Esophagus squamous epithelium (tissue), 4 donors: ENCODE results near the gene EPN2.

Source experiments
- POLR2A ChIP-seq, 4 donors: fragments of 450-650 bp; IDR thresholded peaks; one replicate each; pipeline ENCODE4 v1.6.1; 2017; ENCODE audit warnings: antibody characterized with exemption in 4 of 4, mild to moderate bottlenecking in 4 of 4, moderate library complexity in 3 of 4
- TF ChIP-seq, protein P1 (sequence below), 6 experiments: fragments of 450-650 bp in 4 of 6; fragments of 200-600 bp in 2 of 6; sonication (generic) in 2 of 6; IDR thresholded peaks; one replicate each; pipeline ENCODE4 v1.5.1; 2016 to 2019; ENCODE audit warnings: antibody characterized with exemption in 6 of 6, mild to moderate bottlenecking in 4 of 6, moderate library complexity in 4 of 6

DNA sequence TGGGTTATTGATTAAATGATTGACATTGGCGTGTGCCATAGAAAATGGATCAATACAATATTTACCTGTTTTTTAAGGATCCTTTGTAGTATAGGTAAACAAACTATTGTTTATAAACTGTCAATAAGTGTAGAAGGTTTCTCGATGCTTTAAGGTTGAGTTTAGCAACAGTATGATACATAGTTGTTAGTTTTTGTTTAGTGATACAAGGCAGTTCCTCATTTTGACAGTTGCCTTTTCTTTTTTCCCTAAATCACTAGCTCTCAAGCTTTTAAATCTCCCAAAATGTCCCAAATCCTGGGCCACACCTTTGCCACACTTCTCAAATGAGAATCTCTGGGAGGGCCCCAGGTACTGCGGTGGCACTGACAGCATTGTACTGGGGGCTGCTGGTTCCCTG lies 57.3 kb downstream of the EPN2 start:
- TF ChIP-seq, protein P1, sequence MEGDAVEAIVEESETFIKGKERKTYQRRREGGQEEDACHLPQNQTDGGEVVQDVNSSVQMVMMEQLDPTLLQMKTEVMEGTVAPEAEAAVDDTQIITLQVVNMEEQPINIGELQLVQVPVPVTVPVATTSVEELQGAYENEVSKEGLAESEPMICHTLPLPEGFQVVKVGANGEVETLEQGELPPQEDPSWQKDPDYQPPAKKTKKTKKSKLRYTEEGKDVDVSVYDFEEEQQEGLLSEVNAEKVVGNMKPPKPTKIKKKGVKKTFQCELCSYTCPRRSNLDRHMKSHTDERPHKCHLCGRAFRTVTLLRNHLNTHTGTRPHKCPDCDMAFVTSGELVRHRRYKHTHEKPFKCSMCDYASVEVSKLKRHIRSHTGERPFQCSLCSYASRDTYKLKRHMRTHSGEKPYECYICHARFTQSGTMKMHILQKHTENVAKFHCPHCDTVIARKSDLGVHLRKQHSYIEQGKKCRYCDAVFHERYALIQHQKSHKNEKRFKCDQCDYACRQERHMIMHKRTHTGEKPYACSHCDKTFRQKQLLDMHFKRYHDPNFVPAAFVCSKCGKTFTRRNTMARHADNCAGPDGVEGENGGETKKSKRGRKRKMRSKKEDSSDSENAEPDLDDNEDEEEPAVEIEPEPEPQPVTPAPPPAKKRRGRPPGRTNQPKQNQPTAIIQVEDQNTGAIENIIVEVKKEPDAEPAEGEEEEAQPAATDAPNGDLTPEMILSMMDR (IDR thresholded peaks at IDR 0.05), result no peak
- no peak for TF ChIP-seq POLR2A (IDR thresholded peaks at IDR 0.05)
